Parathyroid adenoma (tissue), 2 donors: ENCODE data around the gene ADM2.

Experiments
- H2AFZ ChIP-seq: fragments of 300-600 bp; sonication (generic); one replicate; pipeline ENCODE4 v1.7.0; 2017; ENCODE audit warnings: antibody characterized with exemption, mild to moderate bottlenecking
- H3K27ac ChIP-seq: fragments of 300-600 bp; sonication (generic); one replicate; pipeline ENCODE4 v1.7.0; 2017
- H3K27me3 ChIP-seq: fragments of 300-600 bp; sonication (generic); one replicate; pipeline ENCODE4 v1.7.0; 2017; ENCODE audit warnings: low read length; ENCODE audit not compliant: control insufficient read depth, insufficient read depth
- H3K36me3 ChIP-seq: fragments of 300-600 bp; sonication (generic); one replicate; pipeline ENCODE4 v1.7.0; 2017; ENCODE audit warnings: low read length; ENCODE audit not compliant: control insufficient read depth, insufficient read depth
- H3K4me1 ChIP-seq: fragments of 300-600 bp; sonication (generic); one replicate; pipeline ENCODE4 v1.7.0; 2017; ENCODE audit warnings: control low read depth
- H3K4me2 ChIP-seq: fragments of 300-600 bp; sonication (generic); one replicate; pipeline ENCODE4 v1.7.0; 2017; ENCODE audit warnings: low read length
- H3K4me3 ChIP-seq: fragments of 300-600 bp; sonication (generic); one replicate; pipeline ENCODE4 v1.7.0; 2017; ENCODE audit warnings: low read depth, low read length
- H3K79me2 ChIP-seq: fragments of 300-600 bp; sonication (generic); one replicate; pipeline ENCODE4 v1.7.0; 2017; ENCODE audit warnings: control low read depth
- H3K9ac ChIP-seq: fragments of 300-600 bp; sonication (generic); one replicate; pipeline ENCODE4 v1.7.0; 2017; ENCODE audit warnings: mild to moderate bottlenecking
- H3K9me3 ChIP-seq: fragments of 300-600 bp; sonication (generic); one replicate; pipeline ENCODE4 v1.7.0; 2017; ENCODE audit warnings: low read length; ENCODE audit not compliant: control insufficient read depth
- CTCF ChIP-seq: fragments of 300-600 bp; sonication (generic); IDR thresholded peaks from one replicate; pipeline ENCODE4 v1.7.0; 2017; ENCODE audit warnings: antibody characterized with exemption, mild to moderate bottlenecking
- donor health status: primary hyperparathyroidism.

The ADM2 gene

GRCh38 chr22:50474710-50475651 lies 6.4 kb upstream of the ADM2 start, which contains the start of gene SBF1:
Gene SBF1, minus strand, starts transcription at chr22:50475035. Its CDS starts 195 bp downstream, at chr22:50474840.
- Histone ChIP-seq H3K4me1 (peaks cover 10% of the 10 kb centered on the region), H3K27ac (no peak within 1 kb of the TSS), H3K27me3 (no peaks in the 10 kb centered on the region), H3K4me2 (peak within 1 kb of the TSS; percentile 99), H3K36me3 (no peaks in the 10 kb centered on the region), H3K9me3 (no peaks in the 10 kb centered on the region), H3K79me2 (peaks cover 38% of the 10 kb centered on the region), H3K9ac (peak within 1 kb of the TSS; percentile 21), H3K4me3 (peak within 1 kb of the TSS; percentile 70), H2AFZ (peak within 1 kb of the TSS; percentile 91)
- TF ChIP-seq CTCF: no peak

GRCh38 chr22:50475652-50476002 lies 5.7 kb upstream of the ADM2 start:
- Histone ChIP-seq H3K36me3 (no peaks in the 10 kb centered on the region), H3K9ac (no peak overlapping the region), H3K4me1 (peaks cover 8% of the 10 kb centered on the region), H3K27me3 (no peaks in the 10 kb centered on the region), H3K9me3 (no peaks in the 10 kb centered on the region), H3K4me2 (peak overlapping the region; percentile 99), H3K27ac (no peak overlapping the region), H3K4me3 (no peak overlapping the region), H3K79me2 (peaks cover 34% of the 10 kb centered on the region), H2AFZ (no peak overlapping the region)
- no peak for TF ChIP-seq CTCF

GRCh38 chr22:50476868-50477267 lies 4.5 kb upstream of the ADM2 start:
- no peak for TF ChIP-seq CTCF
- peaks cover 8% of the 10 kb centered on the region for H3K4me1 ChIP-seq
- no peak overlapping the region for H3K27ac ChIP-seq
- H3K79me2 ChIP-seq: peaks cover 22% of the 10 kb centered on the region
- H3K36me3 ChIP-seq: no peaks in the 10 kb centered on the region
- no peak overlapping the region for H2AFZ ChIP-seq
- no peaks in the 10 kb centered on the region for H3K27me3 ChIP-seq
- no peak overlapping the region for H3K9ac ChIP-seq
- H3K4me2 ChIP-seq: no peak overlapping the region
- H3K4me3 ChIP-seq: no peak overlapping the region
- H3K9me3 ChIP-seq: no peaks in the 10 kb centered on the region

GRCh38 chr22:50477923-50478322 lies 3.4 kb upstream of the ADM2 start:
- H2AFZ ChIP-seq: no peak overlapping the region
- H3K36me3 ChIP-seq: no peaks in the 10 kb centered on the region
- no peaks in the 10 kb centered on the region for H3K9me3 ChIP-seq
- H3K4me1 ChIP-seq: peaks cover 5% of the 10 kb centered on the region
- no peak for TF ChIP-seq CTCF
- no peak overlapping the region for H3K4me3 ChIP-seq
- no peak overlapping the region for H3K9ac ChIP-seq
- no peak overlapping the region for H3K4me2 ChIP-seq
- no peaks in the 10 kb centered on the region for H3K27me3 ChIP-seq
- peaks cover 11% of the 10 kb centered on the region for H3K79me2 ChIP-seq
- H3K27ac ChIP-seq: no peak overlapping the region
